TTC549 (cell line): ENCODE results near the gene GLI3.

ENCODE experiments used
- FAIRE-seq: peaks from 2 replicates; lab custom pipeline; 2012; peaks lifted over from hg19 to GRCh38; lab: Jason Lieb, UNC

The GLI3 gene

DNA sequence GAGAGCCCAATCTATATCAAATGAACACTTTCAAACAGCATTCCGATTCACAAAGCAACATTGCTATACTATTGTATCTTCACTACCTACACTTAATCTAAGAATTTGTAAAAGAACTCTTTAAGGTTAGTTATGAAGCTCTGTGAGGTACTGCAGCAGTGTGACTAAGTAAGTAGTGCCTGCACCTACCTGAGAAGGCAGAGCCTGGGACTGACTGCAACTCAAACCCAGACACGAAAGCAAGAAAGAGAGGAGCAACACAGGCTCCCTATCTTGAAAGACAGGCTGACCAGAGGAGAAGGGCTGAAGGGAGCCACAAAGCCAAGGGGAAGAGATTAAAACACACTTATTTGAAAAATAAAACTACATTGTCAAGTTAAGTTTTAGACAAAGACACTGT is 160.1 kb downstream of the GLI3 start:
- no peak for FAIRE-seq

GRCh38 chr7:42075418-42075817 is 161.6 kb downstream of the GLI3 start:
- FAIRE-seq = no peak

- FAIRE-seq = no peak
Observed at GRCh38 chr7:42074076-42074475, 162.9 kb downstream of the GLI3 start.

- no peak for FAIRE-seq
Observed at GRCh38 chr7:42071372-42072261, 165.4 kb downstream of the GLI3 start.

GRCh38 chr7:42070068-42070467 is 166.9 kb downstream of the GLI3 start:
- no peak for FAIRE-seq

DNA sequence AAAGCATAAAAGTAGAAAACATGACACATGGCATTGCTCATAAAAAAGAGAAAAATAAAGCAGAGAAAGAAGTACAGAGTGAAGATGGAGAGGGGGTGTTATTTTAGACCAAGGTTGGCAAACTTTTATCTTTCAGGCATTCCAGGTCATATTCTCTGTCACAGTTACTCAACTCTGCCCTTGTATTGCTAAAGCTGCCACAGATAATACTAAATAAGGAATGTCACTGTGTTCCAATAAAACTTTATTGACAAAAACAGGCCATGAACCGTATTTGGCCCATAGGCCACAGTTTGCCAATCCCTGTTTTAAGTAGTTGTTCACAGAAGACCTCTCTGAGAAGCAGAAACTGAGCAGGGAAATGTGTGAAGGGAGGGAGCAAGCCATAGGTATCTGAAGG is 167.4 kb downstream of the GLI3 start:
- FAIRE-seq = no peak

- no peak for FAIRE-seq
Observed at GRCh38 chr7:42068554-42069280, 168.3 kb downstream of the GLI3 start.

GRCh38 chr7:42065942-42066341 is 171.1 kb downstream of the GLI3 start:
- no peak for FAIRE-seq

- FAIRE-seq = no peak
Observed at GRCh38 chr7:42065015-42065414, 172.0 kb downstream of the GLI3 start.

DNA sequence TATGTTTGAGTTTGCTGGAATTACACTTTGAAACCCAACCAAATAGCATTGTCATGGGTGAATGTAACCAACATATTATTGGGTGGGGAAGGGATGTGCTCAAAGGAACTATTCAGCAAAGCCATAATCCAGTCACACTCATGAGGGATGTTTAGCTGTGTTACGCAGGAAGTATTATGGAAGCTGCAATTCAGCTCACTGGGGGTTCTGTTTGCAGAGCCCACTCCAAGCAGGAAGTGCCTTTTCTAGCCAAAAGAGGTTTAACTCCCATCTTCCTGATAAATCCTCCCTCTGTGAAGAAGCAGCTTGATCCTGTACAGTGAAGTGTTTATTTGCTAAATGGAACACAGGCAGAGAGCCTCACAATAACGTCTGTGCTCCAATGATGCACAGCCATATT is 172.5 kb downstream of the GLI3 start:
- FAIRE-seq = no peak

DNA sequence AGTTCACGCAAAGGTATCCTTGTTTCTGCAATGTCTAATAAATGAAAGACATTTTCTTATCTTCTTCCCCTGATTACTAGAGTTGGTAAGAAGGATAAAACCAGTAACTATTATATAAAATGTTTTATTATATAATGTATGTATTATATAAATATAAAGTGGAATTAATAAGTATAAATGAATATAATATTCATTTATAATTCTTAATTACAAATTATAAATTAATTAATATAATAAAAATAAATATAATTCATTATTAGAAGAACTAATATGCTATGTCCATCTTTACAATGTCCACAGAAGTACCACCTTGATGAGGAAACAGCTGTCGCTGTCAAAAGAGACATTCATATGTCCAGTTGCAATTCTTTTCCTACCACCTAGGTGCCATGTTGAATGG is 177.7 kb downstream of the GLI3 start:
- peak; percentile 26 for FAIRE-seq

DNA sequence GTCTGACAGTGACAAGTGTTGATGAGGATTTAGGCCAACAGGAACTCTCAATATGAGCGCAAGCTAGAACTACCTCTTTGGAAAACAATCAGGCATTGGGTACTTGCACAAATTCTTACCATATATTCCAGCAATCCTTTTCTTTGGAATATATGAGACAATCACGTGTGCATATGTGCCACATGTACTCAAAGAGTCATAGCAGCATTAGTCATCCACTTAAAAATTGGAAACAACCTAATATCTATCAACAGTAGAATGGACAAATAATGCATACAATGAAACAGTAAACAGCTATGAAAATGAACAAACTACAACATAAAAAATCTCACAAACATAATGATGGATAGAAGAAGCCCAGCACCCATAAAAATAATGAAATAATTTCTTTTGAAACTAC is 179.7 kb downstream of the GLI3 start:
- no peak for FAIRE-seq

DNA sequence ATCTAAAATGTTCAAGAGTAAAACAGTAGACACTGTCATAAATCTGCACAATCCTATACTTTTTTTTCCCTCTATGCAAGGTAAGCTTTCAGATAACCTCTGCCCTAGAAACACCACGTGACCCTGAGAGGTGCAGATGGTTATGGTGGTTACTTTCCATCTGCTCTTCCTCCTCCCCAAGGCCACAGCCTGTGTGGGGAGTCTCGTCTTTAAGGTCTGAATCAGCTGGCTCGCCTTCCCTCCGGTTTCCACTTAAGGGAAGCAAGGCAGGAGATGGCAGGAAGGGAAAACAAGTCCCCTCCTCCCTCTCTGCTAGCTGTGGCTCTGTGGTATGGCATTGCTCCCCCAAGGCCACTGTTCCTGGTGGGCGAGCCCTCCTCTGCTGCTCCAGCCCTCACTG is 181.8 kb downstream of the GLI3 start:
- no peak for FAIRE-seq

DNA sequence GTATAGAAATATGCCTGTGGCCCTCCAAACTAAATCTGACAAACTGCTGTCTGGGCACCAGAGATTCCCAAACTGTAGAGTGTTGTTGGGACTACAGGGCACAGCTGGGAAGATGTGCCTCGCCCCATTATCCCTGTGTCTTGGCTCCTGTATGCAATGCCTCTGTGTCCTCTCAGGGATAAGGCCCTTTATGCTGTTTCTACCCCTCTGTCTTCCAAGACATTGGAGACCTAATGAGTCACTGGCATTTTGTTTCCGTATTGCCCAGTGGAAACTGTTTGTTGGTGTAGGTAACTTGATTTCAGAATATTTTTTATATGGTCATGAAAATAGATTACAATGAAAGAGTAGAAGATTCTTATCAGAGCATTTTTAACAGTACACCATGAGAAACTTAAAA is 183.2 kb downstream of the GLI3 start:
- FAIRE-seq = no peak

DNA sequence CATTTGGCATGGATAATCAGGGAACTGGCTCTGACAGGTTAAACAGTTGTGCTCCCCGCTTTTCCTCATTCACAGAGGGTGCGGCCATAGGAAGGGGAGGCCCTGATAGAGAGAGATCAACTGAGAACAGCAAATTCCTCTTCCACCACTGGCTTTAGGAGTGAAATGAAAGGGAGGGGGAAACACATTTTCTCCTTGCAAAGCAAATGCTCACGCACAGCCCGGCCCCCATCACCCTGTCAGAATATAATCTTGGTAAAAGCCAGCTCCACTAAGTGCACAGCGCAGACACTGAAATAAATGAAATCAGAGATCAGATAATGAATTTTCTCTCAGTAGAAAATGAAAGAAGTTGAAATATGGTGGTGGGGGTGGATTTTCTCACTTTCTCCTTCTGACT is 187.2 kb downstream of the GLI3 start:
- FAIRE-seq = no peak

DNA sequence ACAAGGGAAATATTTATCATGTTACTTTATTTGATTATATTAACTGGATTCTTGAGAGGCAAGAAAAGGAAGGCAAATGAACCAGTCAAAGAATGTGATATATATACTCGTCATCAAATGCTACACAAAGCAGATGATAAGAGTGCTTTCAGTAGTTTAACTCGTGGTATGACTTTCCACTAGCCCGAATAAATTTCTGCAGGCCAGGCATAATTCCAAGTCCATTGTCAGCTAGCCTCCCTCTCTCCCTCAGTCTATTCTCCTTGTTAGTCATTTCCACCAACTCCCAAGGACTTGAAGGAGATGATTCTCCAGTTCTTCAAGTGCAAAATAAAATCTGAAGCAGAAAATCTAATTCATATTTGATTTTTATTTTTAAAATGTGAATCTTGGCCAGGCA is 190.5 kb downstream of the GLI3 start:
- FAIRE-seq = no peak

GRCh38 chr7:42045961-42046360 is 191.0 kb downstream of the GLI3 start:
- FAIRE-seq = no peak

DNA sequence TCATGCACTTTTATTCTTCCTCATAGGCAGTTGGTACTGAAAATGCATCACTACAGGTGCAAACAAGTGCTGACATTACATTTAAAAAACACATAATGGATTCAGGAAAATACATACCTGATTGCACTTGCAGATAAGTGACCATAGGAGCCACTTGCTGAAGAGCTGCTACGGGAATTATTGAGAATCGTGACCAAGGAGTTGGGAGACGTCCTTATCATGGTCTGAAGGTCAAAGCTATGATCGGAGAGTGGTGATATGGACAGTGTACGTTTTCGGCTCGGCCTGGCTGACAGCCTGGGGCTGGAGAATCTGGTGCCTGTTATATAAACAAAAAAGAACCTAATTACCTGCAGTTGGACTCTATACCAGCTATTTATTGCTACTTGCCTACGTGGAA is 197.1 kb downstream of the GLI3 start:
- FAIRE-seq = no peak

DNA sequence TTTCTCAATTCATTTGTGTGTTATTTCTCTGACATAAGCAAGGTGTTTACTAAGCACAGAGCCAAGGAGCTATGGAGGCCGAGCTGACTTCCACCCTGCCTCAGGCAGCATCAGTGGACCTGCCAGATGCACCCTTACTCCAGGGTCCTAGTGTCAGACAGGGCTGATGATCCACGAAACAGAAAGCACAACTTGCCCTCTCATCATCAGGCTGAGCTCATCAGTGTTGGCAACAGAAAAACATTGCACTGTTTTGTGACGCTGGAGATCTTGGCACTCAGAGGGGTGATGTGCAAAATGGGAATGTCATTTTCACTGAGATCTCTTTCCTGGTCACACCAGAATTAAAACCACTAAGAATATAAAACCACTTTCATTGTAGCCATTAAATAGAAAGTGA is 201.8 kb downstream of the GLI3 start:
- no peak for FAIRE-seq

DNA sequence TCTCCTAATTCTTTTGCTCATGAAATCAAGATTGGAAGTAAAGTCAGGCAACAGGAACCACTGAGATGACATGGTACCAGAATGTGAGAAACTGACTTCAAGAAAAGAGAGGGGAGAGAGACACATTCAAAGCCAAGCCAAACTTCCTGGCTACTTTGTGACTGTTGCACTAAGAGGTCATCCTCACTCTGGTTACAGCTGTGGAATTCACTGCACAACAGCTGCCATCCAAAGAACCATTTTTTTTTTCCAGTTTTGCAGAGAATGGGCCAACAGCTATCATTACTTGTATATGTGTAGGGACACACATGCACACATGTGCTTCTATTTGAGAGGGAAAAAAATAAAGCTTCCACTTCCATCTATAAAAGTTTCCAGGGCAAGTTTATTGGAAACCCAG is 203.5 kb downstream of the GLI3 start:
- no peak for FAIRE-seq

- no peak for FAIRE-seq
Observed at GRCh38 chr7:42029405-42029804, 207.6 kb downstream of the GLI3 start.

GRCh38 chr7:42027521-42027920 is 209.5 kb downstream of the GLI3 start:
- no peak for FAIRE-seq

DNA sequence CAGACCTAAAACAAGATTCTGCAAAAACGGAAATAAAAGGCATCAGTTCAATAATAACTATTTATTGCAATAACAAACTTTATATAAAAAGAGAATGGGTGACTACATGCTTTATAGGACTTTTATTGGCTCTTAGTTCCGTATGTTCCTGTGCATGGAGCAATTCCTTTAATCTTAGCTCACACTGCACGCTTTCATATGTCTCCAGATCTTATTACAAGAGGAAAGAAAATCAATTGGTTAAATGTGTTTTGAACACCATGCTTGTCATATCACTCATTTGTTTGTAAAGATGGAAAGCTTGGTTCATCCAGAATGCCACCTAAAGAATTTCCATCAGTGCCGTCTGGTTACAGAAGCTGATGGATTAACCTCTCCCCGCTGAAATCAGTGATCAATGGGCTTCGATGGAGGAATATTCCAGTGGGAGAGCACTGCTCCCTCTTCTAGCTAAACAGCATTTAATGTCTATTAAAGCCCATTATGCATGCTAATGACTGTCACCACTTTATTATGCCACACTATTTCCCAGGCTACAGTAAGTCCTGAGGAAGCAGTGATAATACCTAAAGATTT is 210.3 kb downstream of the GLI3 start:
- no peak for FAIRE-seq
